Activated CD4-positive, alpha-beta T cell treated with anti-CD3 and anti-CD28 coated beads, Interleukin-10, Interleukin-2, amounts not matched to agents 100 ng/mL and 50 ng/mL, durations not matched to agents 16 hours and 8 hours (primary cell): Measurements from ENCODE around the gene MOGAT3.
A peak's percentile ranks its signal among the peaks of the same experiment; 100 is the strongest.

ENCODE experiments used
- DNase-seq: peaks from one replicate; pipeline ENCODE4 v3.0.0-alpha.2; 2020

Gene MOGAT3

GRCh38 chr7:101170617-101171441 is 30.0 kb downstream of the MOGAT3 start:
- no peak for DNase-seq

- DNase-seq, result peak; percentile 81
Observed at GRCh38 chr7:101169838-101170551, 30.8 kb downstream of the MOGAT3 start.

- no peak for DNase-seq
Observed at GRCh38 chr7:101169110-101169837, 31.6 kb downstream of the MOGAT3 start.

GRCh38 chr7:101168412-101169049 is 32.3 kb downstream of the MOGAT3 start:
- no peak for DNase-seq

GRCh38 chr7:101167645-101168411 is 33.0 kb downstream of the MOGAT3 start:
- DNase-seq, result no peak

GRCh38 chr7:101166909-101167644 is 33.8 kb downstream of the MOGAT3 start:
- no peak for DNase-seq

GRCh38 chr7:101166648-101166908 is 34.3 kb downstream of the MOGAT3 start:
- no peak for DNase-seq

GRCh38 chr7:101165958-101166647 is 34.7 kb downstream of the MOGAT3 start:
- no peak for DNase-seq

- peak; percentile 97 for DNase-seq
Observed at GRCh38 chr7:101165075-101165957, 35.5 kb downstream of the MOGAT3 start, which contains the start of gene VGF. VGF (minus strand) TSS chr7:101165569; CDS start chr7:101164843, 726 bp downstream.

GRCh38 chr7:101164071-101164840 is 36.6 kb downstream of the MOGAT3 start:
- DNase-seq, result no peak

- peak; percentile 56 for DNase-seq
Observed at GRCh38 chr7:101163279-101164070, 37.4 kb downstream of the MOGAT3 start.

GRCh38 chr7:101162551-101163278 is 38.1 kb downstream of the MOGAT3 start:
- DNase-seq, result peak; percentile 55

GRCh38 chr7:101161692-101162471 is 39.0 kb downstream of the MOGAT3 start:
- no peak for DNase-seq

- DNase-seq, result no peak
Observed at GRCh38 chr7:101160910-101161309, 39.9 kb downstream of the MOGAT3 start.

GRCh38 chr7:101159696-101160674 is 40.9 kb downstream of the MOGAT3 start:
- no peak for DNase-seq
